ENCODE data around the gene VSTM2B. TPM values are rescaled to one million over a fixed set of nuclear protein-coding genes. Genes with fewer than 3 reads are reported as not detected.
"Not testable (repeated sequence)": the region's sequence is repeated elsewhere in the genome, so short reads cannot be mapped to it uniquely, and the experiment has no call there.

Gene VSTM2B
- total and polyA plus RNA-seq, 4 donors, result not detected

- DNase-seq, result no peak
- H3K27ac ChIP-seq (ENCODE audit: low read depth in 1 of 2, low read length in 2 of 2), result no peak overlapping the region
- intact Hi-C loops (cut with DNase I), result no loop called here
- peak; percentile 49 for ATAC-seq (ENCODE audit: low FRiP score)
- no peaks in the 10 kb centered on the region for H3K36me3 ChIP-seq (ENCODE audit: control insufficient read depth in 1 of 2, insufficient read depth in 2 of 2, low read length in 1 of 2)
- WGBS, 2 donors, result 65 to 72% methylated on average over 9 of the region's 9 CpGs
- no peak overlapping the region for H3K4me3 ChIP-seq (ENCODE audit: low read length in 2 of 2)
- peaks cover 3% of the 10 kb centered on the region for H3K9me3 ChIP-seq (ENCODE audit: control insufficient read depth, low read length)
- no peaks in the 10 kb centered on the region for H3K27me3 ChIP-seq (ENCODE audit: control insufficient read depth in 1 of 2, insufficient read depth in 2 of 2, low read length in 1 of 2)
- H3K4me1 ChIP-seq (ENCODE audit: control insufficient read depth in 1 of 2, insufficient read depth in 2 of 2, low read length in 2 of 2), result no peaks in the 10 kb centered on the region
Observed at GRCh38 chr19:29549105-29550070, 23.6 kb downstream of the VSTM2B start.

GRCh38 chr19:29550896-29551295 lies 25.1 kb downstream of the VSTM2B start:
- intact Hi-C loops (cut with DNase I), result no loop called here
- DNase-seq (no peak), ATAC-seq (ENCODE audit: low FRiP score) (no peak)
- H3K4me1 ChIP-seq (ENCODE audit: control insufficient read depth in 1 of 2, insufficient read depth in 2 of 2, low read length in 2 of 2), result no peaks in the 10 kb centered on the region
- H3K9me3 ChIP-seq (ENCODE audit: control insufficient read depth, low read length), result peaks cover 3% of the 10 kb centered on the region
- no peaks in the 10 kb centered on the region for H3K36me3 ChIP-seq (ENCODE audit: control insufficient read depth in 1 of 2, insufficient read depth in 2 of 2, low read length in 1 of 2)
- no peaks in the 10 kb centered on the region for H3K27me3 ChIP-seq (ENCODE audit: control insufficient read depth in 1 of 2, insufficient read depth in 2 of 2, low read length in 1 of 2)
- WGBS, 2 donors, result 64 to 72% methylated on average over 5 of the region's 5 CpGs
- no peak overlapping the region for H3K4me3 ChIP-seq (ENCODE audit: low read length in 2 of 2)
- H3K27ac ChIP-seq (ENCODE audit: low read depth in 1 of 2, low read length in 2 of 2), result no peak overlapping the region

DNA sequence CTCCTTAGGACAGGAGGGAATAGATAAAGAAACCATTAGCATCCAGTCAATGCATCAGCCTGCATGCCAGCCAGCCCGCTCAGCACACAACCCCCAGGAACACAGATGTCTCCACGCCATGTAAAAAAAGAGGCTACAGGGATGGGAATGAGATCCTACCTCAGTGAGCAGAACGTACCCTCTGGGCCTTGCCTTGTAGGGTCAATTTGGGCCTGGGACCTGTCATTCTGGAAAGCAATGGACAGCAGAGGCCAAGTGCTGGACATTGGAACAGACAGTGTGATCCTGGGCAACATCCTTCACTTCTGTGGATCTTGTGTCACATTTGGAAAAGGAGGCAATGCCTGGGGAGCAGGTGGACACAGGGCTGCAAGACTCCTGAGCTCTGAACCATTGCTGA lies 26.0 kb downstream of the VSTM2B start:
- ATAC-seq (ENCODE audit: low FRiP score) (no peak), DNase-seq (no peak)
- WGBS, 2 donors, result 74 to 82% methylated on average over 3 of the region's 3 CpGs
- intact Hi-C loops (cut with DNase I), result no loop called here
- Histone ChIP-seq H3K4me1 (ENCODE audit: control insufficient read depth in 1 of 2, insufficient read depth in 2 of 2, low read length in 2 of 2) (no peaks in the 10 kb centered on the region), H3K27me3 (ENCODE audit: control insufficient read depth in 1 of 2, insufficient read depth in 2 of 2, low read length in 1 of 2) (no peaks in the 10 kb centered on the region), H3K36me3 (ENCODE audit: control insufficient read depth in 1 of 2, insufficient read depth in 2 of 2, low read length in 1 of 2) (no peaks in the 10 kb centered on the region), H3K27ac (ENCODE audit: low read depth in 1 of 2, low read length in 2 of 2) (no peak overlapping the region), H3K4me3 (ENCODE audit: low read length in 2 of 2) (no peak overlapping the region), H3K9me3 (ENCODE audit: control insufficient read depth, low read length) (peaks cover 3% of the 10 kb centered on the region)

DNA sequence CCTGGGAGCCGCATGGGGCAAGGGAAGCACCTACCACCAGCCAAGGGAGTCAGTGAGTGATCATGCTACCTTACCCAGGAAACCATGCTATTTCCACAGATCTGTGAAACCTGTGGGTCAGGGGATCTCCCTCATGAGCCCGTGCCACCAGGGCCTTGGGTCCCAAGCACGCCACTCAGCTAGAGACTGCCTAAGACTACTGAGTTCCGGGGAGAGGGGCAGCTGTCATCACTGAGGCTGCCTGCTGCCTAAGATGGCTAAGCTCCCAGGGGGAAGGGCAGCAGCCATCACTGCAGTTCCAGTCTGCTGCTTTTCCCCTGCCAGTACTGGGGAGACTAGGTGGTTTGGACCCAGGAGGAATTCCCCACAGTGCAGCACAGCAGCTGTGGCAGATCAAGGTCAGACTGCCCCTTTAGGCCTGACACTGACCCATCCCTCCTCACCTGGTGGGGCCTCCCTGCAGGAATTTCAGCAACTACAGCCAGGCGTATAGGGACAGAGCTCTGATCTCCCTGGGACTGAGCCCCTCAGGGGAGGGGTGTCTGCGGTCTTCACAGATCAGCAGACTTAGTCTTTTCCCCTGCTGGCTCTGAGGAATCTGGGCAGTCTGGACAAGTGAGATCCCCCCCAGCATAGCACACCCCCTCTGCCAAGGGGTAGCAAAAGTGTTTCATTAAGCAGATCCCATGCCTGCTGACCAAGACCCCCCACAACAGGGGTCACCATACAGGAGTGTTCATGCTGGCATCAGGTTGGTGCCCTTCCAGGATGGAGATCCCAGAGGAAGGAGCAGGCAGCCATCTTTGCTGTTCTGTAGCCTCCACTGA lies 26.9 kb downstream of the VSTM2B start:
- DNase-seq (no peak), ATAC-seq (ENCODE audit: low FRiP score) (no peak)
- Histone ChIP-seq H3K36me3 (ENCODE audit: control insufficient read depth in 1 of 2, insufficient read depth in 2 of 2, low read length in 1 of 2) (no peaks in the 10 kb centered on the region), H3K4me3 (ENCODE audit: low read length in 2 of 2) (no peak overlapping the region), H3K9me3 (ENCODE audit: control insufficient read depth, low read length) (peaks cover 3% of the 10 kb centered on the region), H3K4me1 (ENCODE audit: control insufficient read depth in 1 of 2, insufficient read depth in 2 of 2, low read length in 2 of 2) (no peaks in the 10 kb centered on the region), H3K27ac (ENCODE audit: low read depth in 1 of 2, low read length in 2 of 2) (no peak overlapping the region), H3K27me3 (ENCODE audit: control insufficient read depth in 1 of 2, insufficient read depth in 2 of 2, low read length in 1 of 2) (no peaks in the 10 kb centered on the region)
- WGBS, 2 donors, result 78 to 81% methylated on average over 6 of the region's 6 CpGs
- intact Hi-C loops (cut with DNase I), result no loop called here

- intact Hi-C loops (cut with DNase I), result no loop called here
- WGBS, 2 donors, result 89 to 91% methylated on average over 1 of the region's 1 CpG
- Histone ChIP-seq H3K9me3 (ENCODE audit: control insufficient read depth, low read length) (peaks cover 3% of the 10 kb centered on the region), H3K4me3 (ENCODE audit: low read length in 2 of 2) (no peak overlapping the region), H3K36me3 (ENCODE audit: control insufficient read depth in 1 of 2, insufficient read depth in 2 of 2, low read length in 1 of 2) (no peaks in the 10 kb centered on the region), H3K27ac (ENCODE audit: low read depth in 1 of 2, low read length in 2 of 2) (no peak overlapping the region), H3K4me1 (ENCODE audit: control insufficient read depth in 1 of 2, insufficient read depth in 2 of 2, low read length in 2 of 2) (no peaks in the 10 kb centered on the region), H3K27me3 (ENCODE audit: control insufficient read depth in 1 of 2, insufficient read depth in 2 of 2, low read length in 1 of 2) (no peaks in the 10 kb centered on the region)
- ATAC-seq (ENCODE audit: low FRiP score), result no peak
- no peak for DNase-seq
Observed at GRCh38 chr19:29554149-29554548, 28.4 kb downstream of the VSTM2B start.

GRCh38 chr19:29559110-29559509 lies 33.3 kb downstream of the VSTM2B start:
- H3K4me1 ChIP-seq (ENCODE audit: control insufficient read depth in 1 of 2, insufficient read depth in 2 of 2, low read length in 2 of 2); H3K4me3 ChIP-seq (ENCODE audit: low read length in 2 of 2); intact Hi-C loops (cut with DNase I); H3K9me3 ChIP-seq (ENCODE audit: control insufficient read depth, low read length); H3K27me3 ChIP-seq (ENCODE audit: control insufficient read depth in 1 of 2, insufficient read depth in 2 of 2, low read length in 1 of 2); H3K27ac ChIP-seq (ENCODE audit: low read depth in 1 of 2, low read length in 2 of 2); H3K36me3 ChIP-seq (ENCODE audit: control insufficient read depth in 1 of 2, insufficient read depth in 2 of 2, low read length in 1 of 2); ATAC-seq (ENCODE audit: low FRiP score); DNase-seq: not testable (repeated sequence)
- 87 to 91% methylated on average over 2 of the region's 2 CpGs for WGBS, 2 donors

GRCh38 chr19:29559743-29560142 lies 33.9 kb downstream of the VSTM2B start:
- H3K36me3 ChIP-seq (ENCODE audit: control insufficient read depth in 1 of 2, insufficient read depth in 2 of 2, low read length in 1 of 2), result no peaks in the 10 kb centered on the region
- DNase-seq, result no peak
- peaks cover 8% of the 10 kb centered on the region for H3K9me3 ChIP-seq (ENCODE audit: control insufficient read depth, low read length)
- no peak for ATAC-seq (ENCODE audit: low FRiP score)
- no peak overlapping the region for H3K4me3 ChIP-seq (ENCODE audit: low read length in 2 of 2)
- intact Hi-C loops (cut with DNase I), result no loop called here
- no peaks in the 10 kb centered on the region for H3K4me1 ChIP-seq (ENCODE audit: control insufficient read depth in 1 of 2, insufficient read depth in 2 of 2, low read length in 2 of 2)
- H3K27ac ChIP-seq (ENCODE audit: low read depth in 1 of 2, low read length in 2 of 2), result no peak overlapping the region
- 78 to 82% methylated on average over 4 of the region's 4 CpGs for WGBS, 2 donors
- no peaks in the 10 kb centered on the region for H3K27me3 ChIP-seq (ENCODE audit: control insufficient read depth in 1 of 2, insufficient read depth in 2 of 2, low read length in 1 of 2)

DNA sequence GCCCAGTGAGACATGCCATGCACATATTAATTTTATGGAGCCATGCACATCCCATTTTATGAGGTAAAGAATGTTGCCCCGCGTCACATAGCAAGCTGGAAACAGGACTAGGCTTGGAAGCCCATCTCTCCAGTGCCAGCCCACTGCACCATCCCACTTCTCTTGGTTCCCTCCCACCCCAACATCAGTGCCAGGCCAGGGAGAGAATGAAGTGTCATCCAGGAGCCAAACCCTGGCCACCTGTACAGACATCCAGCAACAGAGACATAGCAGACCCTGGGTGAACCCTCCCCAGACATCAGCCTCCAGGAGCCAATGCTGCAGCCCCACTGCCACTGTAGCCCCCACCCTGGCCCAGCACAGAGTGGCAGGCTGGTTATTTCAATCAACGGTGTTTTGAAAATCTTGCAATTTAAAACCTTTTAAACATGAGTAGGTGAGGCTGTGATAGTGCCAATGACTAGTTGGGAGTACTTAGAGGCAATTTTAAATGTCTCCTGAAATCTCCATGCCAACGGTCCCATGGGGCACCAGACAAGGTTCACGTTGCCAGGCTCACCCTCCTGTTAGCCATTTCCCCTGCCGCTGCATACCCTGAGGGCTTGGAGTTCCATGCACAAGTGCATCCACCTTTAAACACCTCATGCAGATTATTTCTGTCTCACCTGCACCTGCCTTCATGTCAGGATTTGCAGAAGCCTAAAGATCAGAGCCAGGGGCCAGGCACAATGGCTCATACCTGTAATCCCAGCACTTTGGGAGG lies 34.7 kb downstream of the VSTM2B start:
- no peaks in the 10 kb centered on the region for H3K36me3 ChIP-seq (ENCODE audit: control insufficient read depth in 1 of 2, insufficient read depth in 2 of 2, low read length in 1 of 2)
- no peaks in the 10 kb centered on the region for H3K4me1 ChIP-seq (ENCODE audit: control insufficient read depth in 1 of 2, insufficient read depth in 2 of 2, low read length in 2 of 2)
- 82 to 83% methylated on average over 6 of the region's 6 CpGs for WGBS, 2 donors
- intact Hi-C loops (cut with DNase I), result no loop called here
- peaks cover 8% of the 10 kb centered on the region for H3K9me3 ChIP-seq (ENCODE audit: control insufficient read depth, low read length)
- DNase-seq, result no peak
- no peak for ATAC-seq (ENCODE audit: low FRiP score)
- no peaks in the 10 kb centered on the region for H3K27me3 ChIP-seq (ENCODE audit: control insufficient read depth in 1 of 2, insufficient read depth in 2 of 2, low read length in 1 of 2)
- no peak overlapping the region for H3K27ac ChIP-seq (ENCODE audit: low read depth in 1 of 2, low read length in 2 of 2)
- H3K4me3 ChIP-seq (ENCODE audit: low read length in 2 of 2), result no peak overlapping the region

Measured in aorta (tissue), 5 donors.